Activated CD4-positive, alpha-beta T cell treated with anti-CD3 and anti-CD28 coated beads, Interleukin-10, Interleukin-2, amounts not matched to agents 100 ng/mL and 50 ng/mL, durations not matched to agents 16 hours and 8 hours (primary cell): Measurements from ENCODE around the gene CASQ1.

ENCODE experiments used
- DNase-seq: peaks from one replicate; pipeline ENCODE4 v3.0.0-alpha.2; 2020

CASQ1 gene

DNA sequence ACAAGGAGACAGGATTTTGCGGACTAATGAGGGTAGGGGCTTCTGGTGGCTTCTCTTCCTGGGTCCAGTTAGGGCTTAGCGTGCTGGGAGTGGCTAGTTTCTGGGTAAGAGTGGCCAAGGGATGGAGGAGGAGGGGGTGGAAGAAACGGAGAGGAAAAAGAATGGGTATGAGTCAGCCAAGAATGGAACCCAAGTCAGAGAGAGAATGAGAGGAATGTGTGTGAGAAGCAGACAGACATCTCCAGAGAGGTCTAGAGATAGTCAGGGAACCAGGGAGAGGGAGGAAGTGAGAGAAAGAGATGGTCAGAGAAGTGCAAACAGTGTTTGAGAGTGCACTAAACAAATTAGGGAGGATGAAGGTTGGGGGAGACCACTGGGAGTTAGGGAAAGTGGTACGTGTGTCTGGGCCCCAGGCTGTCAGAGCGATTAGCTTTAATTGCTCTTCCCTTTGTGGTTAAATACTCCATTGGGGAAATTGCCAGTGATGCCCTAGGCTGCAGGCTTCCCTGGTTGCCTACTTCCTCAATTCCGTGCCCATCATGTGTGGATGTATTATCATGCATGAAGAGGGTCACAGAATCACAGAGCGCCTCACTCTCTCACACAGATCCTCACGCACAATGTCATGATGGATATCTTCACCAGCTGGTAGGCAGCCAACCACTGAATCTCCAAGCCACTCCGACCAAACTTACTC is 16.2 kb downstream of the CASQ1 start:
- peak; percentile 11 for DNase-seq

GRCh38 chr1:160207118-160207650 is 16.8 kb downstream of the CASQ1 start:
- no peak for DNase-seq

DNA sequence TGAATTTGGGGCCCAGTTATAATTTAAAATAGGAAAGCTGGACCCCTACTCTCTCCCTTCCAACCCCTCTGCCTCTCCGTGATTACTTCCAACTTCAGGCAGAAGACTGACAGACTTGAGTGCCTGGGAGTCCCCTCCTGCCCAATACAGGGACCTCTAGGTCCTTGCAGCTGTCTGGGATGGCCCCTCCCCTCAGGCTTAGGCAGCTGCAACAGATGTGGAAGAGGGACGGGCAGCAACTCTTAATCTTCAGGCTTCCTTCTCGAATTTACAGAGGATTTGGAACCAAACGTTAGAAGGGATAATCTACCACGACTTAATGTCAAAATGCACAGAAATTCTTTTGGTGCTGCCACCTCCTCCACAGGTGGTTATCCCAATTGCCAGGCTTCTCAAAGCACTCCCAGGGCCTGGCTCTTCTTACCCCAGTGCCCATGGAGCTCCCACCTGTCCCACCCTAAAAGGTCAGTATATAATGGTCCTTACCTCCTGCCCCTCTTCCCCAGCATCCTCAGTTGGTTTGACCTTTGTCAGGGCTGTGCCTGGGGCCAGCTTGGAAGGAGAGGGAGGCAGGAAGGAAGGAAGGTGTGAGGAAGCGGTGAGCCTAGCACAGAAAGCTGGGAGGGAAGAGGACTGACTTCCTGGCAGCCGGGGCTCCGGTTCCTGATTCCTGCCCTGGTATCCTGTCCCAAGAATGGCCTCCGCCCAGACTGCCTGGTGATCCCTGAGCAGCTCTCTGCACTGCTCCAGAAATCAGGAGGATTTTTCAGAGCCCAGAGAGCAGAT is 17.6 kb downstream of the CASQ1 start:
- no peak for DNase-seq

- DNase-seq, result no peak
These were observed 18.4 kb downstream of the CASQ1 start for GRCh38 chr1:160208557-160209320.

DNA sequence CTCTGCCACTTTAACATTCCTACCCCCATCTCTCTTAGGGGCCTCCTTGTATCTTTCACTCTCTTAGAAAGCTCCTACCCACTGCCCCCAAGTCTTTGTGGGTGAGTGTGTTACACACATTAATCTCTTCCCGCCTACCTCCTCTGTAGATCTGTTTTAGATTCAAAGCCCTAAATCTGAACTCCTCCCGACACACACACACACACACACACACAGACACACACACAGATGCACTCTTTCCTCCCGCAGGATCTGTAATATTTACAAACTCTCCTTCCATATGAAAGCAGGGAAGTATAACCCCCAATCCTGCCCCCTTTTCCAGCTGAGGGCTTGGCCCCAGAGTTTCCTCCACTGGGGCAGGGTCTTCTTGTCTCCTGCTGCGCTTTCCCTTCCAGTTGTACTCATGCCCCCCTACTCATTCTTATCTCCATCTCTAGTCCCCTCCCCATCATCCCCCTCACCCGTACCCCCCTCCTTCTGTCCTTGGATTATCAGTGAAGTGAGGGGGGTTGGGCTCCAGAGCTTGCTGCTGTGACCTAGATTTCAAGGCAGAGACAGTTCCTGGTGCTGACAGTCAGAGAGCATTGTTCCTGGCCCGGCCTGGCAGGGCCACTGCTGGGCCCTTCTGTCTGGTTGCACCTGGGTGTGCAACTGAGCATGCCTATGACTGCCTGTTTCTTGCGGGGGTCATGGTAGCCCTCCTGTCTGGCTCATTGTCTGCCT is 19.1 kb downstream of the CASQ1 start:
- no peak for DNase-seq

GRCh38 chr1:160210561-160210960 is 20.2 kb downstream of the CASQ1 start:
- DNase-seq, result no peak

GRCh38 chr1:160211046-160211790 is 20.8 kb downstream of the CASQ1 start:
- no peak for DNase-seq

- no peak for DNase-seq
These were observed 24.2 kb downstream of the CASQ1 start for GRCh38 chr1:160214481-160215140.

- no peak for DNase-seq
These were observed 25.9 kb downstream of the CASQ1 start for GRCh38 chr1:160216301-160216700.

DNA sequence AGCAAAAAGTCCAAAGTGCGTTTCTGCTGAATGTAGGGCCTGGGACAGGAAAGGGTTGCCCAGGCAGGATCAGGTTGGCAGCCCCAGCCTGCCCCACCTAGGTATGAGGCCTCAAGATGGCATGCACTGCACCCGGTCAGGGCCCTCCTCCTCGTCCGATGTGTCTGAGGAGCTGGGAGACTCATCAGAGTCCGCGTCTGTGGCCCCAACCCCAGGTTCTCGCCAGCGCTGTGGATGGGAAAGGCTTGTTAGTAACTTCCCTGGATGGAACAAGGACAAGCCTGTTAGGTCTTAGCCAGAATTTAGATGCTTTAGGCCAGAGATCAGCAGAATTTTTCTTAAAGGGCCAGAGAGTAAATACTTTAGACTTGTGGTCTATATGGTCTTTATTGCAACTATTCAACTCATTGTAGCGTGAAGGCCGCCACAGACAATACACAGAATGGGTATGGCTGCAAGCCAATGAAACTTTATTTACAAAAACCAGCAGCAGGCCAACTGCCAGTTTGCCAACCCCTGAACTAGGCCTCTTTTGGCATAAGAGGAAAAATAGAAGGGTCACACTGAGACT is 27.2 kb downstream of the CASQ1 start:
- no peak for DNase-seq

DNA sequence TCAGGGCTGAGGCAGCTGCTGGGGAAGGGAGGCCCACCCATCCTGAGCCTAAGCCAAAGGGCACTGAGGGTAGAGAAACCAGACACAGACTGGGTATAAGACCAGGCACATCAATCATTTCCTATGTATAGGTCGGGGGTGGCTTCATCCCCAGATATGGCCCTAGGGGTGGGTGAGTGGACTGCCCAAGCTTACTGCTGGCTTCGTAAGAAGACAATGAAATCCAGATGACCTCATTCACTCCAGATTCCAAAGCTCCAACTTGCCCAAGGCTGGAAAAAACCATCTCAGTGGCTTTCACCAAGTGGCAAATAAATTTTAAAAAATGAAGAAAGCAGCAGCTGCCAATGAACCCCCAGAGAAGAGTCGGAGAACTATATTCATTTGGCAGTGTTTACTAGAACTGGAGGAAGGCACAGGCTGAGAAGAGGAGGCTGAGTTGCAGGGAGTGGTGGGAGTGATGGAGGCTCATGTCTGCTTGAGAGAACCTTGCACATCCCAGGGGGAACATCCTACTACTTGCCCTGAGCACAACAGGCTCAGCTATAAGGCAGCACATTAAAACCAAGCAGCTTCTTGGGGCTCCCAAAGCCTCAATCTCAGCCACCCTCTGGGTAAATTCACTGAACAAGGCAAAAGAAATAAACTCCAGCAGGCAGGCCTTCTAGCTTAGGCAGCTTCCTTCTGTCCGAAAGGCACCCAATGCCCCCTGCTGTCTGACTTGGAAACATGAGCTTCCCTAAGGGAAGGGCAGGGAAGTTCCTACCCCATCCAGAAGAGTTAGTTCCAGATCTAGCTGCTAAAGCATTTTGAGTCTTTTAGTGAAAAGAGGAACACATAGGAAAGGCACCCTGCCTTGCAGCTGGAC is 28.9 kb downstream of the CASQ1 start:
- no peak for DNase-seq

DNA sequence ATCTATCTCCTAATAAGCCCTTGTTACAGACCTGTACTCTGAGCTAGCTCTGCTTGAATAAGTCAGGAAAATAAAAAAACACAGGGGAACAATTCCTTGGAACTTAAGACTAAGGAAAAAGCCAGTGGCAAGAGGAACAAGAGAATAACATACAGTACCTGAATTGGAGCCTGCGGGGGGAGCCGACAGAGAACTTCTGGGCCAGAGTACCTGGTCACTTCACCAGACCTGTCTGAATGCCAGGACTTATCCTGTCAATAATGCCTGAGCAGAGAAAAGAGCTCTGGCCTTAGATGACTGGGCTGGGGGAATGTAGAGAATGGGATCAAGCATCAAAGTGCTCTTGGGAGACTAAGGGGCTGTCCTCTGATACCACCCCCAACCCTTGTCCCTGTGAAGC is 29.9 kb downstream of the CASQ1 start:
- no peak for DNase-seq

GRCh38 chr1:160221089-160221488 is 30.7 kb downstream of the CASQ1 start:
- no peak for DNase-seq

GRCh38 chr1:160222546-160222945 is 32.2 kb downstream of the CASQ1 start:
- DNase-seq, result no peak

DNA sequence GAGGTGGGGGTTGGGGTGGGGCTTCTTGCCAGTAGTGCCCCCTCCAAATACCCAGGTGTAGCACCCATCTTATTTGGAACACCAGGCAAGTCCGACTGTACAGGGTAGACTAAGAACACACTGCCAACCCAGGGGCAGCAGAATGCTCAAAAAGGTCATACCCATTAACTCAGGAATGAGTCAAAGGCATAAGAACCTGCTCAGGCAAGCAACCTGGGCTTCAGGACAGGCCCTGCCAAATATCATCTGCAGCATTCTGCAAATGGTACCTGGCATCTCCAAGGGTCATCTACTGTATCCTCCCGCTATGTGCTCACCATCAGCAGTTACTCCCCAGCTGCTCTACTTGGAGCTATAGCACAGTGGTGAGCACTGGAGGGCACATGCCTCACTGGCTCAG is 34.2 kb downstream of the CASQ1 start:
- DNase-seq, result no peak

DNA sequence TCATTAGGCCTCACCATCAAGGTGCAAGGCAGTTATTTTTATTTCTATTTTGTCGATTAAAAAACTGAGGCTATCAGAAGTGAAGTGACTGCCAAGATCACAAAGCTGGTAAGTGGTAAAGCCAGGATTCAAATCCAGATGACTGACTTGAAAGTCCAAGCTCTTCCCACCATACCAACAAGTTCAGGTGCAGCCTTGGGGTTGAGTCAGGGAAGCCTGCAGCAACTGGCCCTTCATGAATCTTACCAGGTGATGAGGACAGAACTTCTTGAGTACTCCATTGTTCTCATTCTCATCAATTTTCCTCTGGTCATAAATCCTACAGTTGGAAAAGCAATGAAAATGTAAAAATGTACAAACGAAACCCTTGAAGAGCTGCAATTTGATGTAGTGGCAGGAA is 35.0 kb downstream of the CASQ1 start:
- DNase-seq, result no peak

DNA sequence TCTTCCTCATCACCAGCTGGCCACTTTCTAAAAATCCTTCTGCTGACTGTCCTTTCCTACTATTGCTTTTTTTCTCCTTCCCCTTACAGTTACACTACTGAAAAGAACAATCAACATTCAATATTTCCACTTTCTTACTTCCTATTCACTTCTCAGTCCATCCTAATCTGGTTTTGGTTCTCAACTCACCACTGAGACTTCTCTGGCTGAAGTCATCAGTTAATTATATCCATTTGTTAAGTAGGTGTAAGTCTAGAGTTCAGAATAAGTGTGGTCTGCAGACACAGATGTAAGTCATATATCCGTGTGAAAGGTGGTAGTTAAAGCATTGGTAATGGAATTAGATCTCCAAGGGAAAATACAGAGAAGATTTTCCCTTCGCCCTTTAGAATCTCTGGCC is 36.2 kb downstream of the CASQ1 start:
- no peak for DNase-seq

GRCh38 chr1:160227034-160227433 is 36.7 kb downstream of the CASQ1 start:
- no peak for DNase-seq

DNA sequence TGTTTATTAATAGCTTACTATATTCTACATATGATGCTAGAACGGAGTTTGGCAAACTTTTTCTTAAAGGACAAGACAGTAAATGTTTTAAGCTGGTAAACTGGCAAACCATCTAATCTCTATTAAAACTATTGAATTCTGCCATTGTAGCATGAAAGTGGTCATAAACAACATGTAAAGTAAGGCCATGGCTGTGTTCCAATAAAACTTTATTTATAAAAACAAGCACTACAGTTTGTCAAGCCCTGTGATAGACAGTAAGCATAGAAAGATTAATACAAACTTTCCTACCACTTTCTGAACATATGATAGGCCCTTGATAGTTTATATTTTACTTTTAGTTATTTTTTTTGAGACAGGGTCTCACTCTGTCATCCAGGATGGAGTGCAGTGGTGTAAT is 37.2 kb downstream of the CASQ1 start:
- no peak for DNase-seq

- DNase-seq, result no peak
These were observed 38.1 kb downstream of the CASQ1 start for GRCh38 chr1:160228431-160228830.
